HL-60/S4 treated with phorbol 12-myristate 13-acetate at 8.2 ng/mL for 4 days and 3 days (cell line): ENCODE results near the gene METRN.
"Not testable (repeated sequence)": the region's sequence is repeated elsewhere in the genome, so short reads cannot be mapped to it uniquely, and the experiment has no call there.

Experiments
- in situ Hi-C: fragments of 300-500 bp; cut with MboI; formaldehyde crosslinking; loops from 2 replicates; pipeline ENCODE4 v1.15.0; 2022; ENCODE audit warnings: low sequenced_read_pairs

METRN gene

DNA sequence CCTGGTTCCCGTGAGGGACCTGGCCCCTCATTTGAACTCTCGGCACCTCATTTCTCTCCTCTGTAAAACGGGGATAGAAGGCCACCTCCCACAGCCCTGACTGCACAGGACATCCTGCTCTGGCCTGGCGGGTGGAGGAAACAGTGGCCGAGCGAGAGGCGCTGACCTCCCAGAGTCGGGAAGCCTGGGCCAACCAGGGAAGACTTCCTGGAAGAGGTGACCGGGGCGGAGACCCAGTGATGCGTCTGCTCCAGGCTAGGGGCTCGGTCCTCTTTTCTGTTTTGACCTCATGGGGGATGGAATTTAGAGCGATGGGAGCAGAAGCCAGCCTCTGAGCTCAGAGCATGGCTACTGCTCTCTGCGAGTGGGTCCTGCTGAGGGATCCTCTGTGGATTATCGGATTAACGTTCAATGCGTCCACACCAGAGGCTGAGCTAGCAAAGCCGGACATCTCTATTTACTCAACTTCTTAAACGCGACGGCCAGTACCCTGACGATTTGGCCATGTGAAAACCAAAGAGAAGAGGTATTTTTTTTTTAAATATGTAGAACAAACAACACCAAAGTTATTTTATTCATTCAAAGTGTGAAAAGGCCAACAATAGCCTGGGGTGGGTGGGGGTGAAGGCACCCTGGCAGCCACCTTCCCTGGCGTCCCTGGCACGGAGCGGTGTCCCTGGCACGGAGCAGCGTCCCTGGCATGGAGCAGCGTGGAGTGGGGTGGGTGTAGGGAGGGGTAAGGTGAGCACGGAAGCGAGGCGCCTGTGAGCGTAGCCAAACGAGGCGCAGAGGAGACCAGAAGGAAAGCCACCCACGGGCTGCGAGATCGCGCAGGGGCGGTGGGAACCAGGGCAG, 36.5 kb downstream of the METRN start:
- in situ Hi-C loops, result no loop called here

DNA sequence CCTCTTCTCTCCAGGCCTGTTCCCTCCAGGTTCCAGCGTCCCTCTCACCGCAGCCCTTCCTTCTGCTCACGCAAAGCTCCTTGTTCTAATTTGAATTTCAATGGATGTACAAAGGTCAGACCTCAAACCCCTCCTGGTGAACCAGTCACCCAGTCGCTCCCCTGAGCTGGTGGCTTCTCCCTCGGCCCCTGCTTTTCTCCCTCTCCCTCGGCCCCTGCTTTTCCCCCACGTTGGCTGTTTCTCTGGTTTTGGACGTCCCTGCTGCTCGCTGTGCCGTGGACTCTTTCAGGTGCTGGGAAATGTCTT, 37.0 kb downstream of the METRN start:
- in situ Hi-C loops, result no loop called here

DNA sequence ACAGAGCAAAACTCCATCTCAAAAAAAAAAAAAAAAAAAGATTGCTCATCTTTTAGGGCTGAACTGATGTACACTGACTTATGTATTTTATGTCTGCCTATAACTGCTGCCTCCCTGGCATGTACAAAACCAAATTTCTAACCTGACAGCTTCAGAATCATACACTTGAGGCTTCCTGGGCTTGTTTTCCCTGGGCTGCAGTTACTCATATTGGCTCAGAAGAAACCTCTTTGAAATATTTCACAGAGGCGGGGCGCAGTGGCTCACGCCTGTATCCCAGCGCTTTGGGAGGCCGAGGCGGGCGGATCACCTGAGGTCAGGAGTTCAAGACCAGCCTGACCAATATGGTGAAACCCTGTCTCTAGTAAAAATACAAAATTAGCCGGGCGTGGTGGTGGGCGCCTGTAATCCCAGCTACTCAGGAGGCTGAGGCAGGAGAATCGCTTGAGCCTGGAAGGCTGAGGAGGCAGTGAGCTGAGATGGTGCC, 39.2 kb downstream of the METRN start:
- in situ Hi-C loops, result not testable (repeated sequence)

DNA sequence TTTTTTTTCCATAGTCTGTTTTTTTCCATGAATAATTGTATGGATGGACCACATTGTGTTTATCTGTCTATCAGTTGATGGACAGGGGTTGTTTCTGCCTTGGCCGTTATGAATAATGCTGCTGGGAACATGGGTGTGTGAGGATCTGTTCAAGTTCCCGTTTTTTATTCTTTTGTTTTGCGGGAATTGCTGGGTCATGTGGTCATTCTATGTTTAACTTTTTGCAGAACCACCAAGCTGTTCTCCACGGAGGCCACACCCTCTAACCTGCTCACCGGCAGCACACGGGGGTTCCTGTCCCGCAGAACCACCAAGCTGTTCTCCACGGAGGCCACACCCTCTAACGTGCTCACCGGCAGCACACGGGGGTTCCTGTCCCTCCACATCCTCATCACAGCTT, 39.7 kb downstream of the METRN start:
- in situ Hi-C loops, result no loop called here

DNA sequence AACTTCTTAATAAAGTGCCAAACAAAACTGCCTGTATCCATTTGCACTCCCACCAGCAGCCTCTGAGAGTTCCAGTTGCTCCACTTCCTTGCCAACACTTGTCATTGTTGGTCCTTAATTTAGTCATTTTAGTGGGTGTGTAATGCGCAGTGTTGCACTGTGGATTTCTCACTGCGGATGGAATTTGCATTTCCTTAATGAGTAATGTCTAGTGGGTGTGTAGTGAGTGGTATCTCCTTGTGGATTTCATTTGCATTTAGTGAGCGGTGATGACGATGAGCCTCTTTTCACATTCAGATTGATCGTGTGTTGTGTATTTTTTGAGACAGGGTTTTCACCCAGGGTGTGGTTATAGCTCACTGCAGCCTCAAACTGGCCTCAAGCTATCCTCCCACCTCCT, 41.5 kb downstream of the METRN start:
- in situ Hi-C loops, result no loop called here

DNA sequence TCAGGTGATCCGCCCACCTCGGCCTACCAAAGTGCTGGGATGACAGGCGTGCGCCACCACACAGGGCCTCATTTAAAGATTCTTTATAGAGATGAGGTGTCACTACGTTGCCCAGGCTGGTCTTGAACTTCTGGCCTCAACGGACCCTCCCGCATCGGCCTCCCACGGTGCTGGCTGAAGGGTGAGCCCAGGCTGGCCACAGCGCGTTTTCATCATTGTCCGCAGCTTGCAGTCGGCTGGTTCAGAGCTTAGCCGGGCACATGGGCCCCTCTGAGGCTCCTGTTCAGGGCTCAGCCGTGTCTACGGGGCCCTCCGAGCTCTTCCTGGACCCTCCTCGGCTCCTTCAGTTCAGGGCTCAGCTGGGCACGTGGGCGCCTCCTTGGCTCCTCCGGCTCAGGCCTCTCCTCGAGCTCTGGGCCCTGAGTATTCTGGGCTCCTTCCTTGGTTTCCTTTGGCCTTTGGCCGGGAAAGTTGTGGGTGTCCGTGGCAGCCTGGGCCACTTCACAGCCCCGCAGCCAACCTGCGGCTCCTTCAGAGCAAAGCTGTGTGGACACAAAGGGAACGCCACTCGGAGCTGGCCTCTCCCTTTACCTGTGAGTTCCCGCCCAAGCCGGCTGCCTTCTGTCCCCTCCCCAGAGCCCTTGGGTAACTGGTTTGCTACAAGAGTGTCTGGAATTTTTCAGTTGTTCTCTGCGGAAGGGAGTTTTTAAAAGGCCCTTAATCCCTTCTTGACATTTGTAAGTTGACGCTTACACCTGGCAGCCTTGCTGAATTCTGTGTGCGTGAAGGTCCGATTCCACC, 44.4 kb downstream of the METRN start:
- in situ Hi-C loops, result no loop called here

DNA sequence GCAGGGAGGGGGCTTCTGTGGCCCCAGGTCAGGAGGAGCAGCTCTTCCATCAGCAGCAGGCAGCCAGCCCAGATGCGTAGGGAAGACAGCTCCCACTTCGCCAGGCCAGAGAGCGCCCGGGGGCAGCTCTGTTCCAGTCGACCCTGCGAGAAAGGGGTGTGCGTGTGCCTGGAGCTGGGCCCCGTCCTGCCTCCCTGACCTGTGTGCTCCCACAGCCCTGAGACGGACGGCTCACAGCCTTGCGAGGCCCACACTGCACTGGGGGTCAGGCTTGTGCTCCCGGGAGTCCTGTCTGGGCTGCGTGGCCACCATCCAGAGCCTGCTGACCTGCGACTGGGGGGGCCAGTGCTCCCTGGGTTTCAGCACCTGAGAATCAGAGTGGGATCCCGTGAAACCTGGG, 45.1 kb downstream of the METRN start:
- in situ Hi-C loops, result no loop called here

DNA sequence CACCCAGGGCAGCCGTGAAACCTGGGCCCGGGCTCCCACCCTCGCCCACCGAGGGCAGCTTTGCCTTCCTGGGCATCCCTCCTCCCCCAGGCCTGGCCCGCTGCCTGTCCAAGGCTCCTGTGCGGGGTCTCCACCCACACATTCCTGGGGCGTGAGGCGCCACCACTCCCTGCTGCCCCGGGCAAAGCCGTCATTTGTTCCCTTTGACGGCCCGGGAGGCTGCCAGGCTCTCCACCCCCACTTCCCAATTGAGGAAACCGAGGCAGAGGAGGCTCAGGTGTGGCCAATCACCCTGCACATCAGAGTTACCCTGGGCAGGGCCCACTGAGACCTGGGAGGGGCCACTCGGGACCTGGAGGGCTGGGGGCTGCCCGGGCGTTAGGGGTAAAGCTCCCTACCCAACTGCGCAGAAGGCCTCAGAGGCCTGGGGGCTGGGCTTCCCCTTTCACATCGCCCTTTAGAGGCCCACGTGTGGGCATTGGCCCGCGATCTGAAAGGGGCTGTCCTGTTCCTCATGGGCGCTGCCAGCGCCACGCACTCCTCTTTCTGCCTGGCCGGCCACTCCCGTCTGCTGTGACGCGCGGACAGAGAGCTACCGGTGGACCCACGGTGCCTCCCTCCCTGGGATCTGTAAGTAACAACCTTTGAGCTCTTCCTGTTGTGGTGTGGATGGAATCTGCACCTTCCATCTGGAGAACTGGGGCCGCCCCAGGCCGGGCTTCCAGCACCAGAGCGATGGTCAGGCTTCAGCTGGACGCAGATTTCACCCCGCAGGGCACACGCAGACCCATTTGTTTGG, 45.8 kb downstream of the METRN start, which contains the start of gene MSLN:
MSLN (plus strand) TSS at position 190 of the 799 bp plus-strand sequence. CDS start 1,947 bp downstream, outside the sequence.
- in situ Hi-C loops, result no loop called here

DNA sequence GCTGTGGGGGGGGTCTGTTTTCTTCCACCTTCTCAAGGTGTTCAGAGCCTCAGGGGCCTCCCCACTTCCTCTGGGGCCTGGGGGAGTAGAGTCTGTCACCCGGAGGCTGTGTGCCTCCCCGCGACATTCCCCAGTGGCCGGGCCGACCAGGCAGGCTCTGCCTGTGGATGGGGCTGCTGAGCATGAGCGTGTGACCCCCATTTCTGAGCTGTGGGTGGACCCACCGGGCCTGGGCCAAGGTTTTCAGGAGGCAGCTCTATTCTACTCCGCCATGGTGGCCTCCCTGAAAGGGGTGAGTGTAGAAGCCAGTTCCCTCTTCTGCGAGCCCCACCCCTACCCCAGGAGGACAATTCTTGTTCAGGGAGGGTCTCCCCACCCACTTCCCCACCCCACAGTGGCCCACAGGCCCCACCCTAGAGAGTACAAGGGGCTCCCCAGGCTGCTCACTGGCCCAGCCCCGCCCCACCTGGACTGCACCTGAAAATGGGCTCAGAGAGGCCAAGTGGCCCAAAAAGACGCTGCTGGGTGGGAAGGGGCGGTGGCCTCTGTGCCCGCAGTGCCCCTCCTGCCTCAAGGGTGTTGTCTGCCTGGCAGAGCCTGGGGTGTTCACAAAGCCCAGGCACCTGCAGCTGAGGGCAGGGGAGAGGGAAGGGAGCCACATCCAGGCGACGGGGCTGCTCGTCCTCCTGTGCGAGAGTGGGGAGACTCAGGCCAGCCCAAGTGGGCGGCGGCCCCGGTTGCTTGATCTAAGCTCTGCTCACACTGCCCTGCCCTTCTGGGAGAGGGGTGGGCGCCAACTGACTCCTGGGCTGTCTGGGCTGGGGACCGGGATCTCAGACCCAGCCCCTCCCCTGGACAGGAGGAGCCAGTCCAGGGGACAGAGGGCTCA, 47.0 kb downstream of the METRN start:
- in situ Hi-C loops, result no loop called here

DNA sequence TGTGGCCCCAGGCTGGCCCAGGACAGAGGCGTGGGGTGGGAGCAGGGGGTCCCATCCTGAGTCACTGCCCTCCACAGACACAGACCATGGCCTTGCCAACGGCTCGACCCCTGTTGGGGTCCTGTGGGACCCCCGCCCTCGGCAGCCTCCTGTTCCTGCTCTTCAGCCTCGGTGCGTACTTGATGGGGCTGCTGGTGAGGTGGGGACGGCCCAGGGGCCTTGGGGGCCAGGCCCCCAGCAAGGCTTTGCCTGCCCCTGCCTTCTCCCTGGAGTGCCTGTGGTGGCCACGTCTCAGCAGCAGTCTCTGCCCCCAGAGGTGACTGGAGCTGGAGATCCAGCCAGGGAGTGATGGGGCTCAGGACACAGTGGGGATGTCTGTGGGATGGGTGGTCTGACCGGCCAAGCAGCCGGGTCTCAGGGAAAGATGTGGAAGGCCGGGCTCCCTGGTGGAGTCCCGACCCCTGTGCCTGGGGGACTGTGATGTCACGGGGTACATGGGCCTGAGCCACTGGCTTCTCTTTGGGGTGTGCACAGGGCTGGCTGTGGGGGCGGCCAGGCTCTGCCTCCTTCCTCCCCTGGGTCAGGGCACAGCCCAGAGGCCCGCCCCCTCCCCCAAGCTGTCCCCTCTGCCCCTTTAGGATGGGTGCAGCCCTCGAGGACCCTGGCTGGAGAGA, 47.8 kb downstream of the METRN start:
- in situ Hi-C loops, result no loop called here

DNA sequence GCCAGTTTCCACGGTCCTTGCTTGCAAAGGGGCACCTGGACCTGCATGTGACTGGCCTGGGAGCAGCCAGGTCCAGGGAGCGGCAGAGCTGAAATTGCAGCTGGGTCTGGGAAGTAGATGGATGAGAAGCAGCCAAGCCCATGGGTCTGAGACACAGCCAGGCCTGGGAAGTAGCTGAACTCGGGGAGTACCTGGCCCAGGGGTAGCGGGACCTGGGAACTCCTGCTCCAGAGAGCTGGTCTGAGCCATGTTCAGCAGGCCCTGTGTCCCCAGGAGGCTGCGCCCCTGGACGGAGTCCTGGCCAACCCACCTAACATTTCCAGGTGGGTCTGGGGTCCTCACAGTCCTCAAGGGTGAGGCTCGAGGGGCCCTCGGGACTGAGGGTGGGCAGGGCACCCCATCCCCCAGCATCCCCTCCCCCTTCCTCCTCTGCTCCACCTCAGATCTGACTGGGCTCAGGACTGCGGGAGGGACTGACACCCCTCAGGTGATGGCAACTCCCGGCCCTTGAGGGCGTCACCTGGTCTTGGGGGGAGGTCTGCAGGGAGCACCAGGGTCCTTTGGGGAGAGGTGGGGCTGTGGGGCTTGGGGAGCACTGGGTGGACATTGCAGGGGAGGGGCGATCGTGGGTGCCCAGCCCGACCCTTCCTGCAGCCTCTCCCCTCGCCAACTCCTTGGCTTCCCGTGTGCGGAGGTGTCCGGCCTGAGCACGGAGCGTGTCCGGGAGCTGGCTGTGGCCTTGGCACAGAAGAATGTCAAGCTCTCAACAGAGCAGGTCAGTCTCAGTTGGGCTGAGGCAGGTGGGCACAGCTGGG, 48.7 kb downstream of the METRN start:
- in situ Hi-C loops, result no loop called here

DNA sequence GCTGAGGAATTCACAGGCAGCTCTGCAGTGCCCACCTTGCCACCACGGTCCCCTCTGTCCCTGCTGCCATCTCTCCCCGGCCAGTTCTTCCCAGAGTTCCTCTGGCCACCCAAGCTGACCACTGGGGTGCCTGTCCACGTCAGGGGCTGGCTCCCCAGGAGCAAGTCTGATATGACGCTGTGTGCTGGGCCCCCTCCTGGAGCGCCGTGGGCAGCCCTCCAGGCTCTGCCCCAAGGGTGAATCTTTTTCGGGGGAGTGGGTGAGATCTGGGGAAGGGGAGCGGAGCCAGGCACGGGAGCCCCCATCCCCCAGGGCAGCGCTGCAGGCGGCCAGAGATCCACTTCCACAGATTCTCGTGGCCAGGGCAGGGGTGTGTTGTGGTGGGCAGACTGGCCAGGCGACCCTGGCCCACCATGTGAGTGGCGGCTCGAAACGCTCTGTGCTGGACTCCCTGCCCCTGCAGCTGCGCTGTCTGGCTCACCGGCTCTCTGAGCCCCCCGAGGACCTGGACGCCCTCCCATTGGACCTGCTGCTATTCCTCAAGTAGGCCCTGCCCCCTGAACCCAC, 49.3 kb downstream of the METRN start:
- in situ Hi-C loops, result no loop called here

DNA sequence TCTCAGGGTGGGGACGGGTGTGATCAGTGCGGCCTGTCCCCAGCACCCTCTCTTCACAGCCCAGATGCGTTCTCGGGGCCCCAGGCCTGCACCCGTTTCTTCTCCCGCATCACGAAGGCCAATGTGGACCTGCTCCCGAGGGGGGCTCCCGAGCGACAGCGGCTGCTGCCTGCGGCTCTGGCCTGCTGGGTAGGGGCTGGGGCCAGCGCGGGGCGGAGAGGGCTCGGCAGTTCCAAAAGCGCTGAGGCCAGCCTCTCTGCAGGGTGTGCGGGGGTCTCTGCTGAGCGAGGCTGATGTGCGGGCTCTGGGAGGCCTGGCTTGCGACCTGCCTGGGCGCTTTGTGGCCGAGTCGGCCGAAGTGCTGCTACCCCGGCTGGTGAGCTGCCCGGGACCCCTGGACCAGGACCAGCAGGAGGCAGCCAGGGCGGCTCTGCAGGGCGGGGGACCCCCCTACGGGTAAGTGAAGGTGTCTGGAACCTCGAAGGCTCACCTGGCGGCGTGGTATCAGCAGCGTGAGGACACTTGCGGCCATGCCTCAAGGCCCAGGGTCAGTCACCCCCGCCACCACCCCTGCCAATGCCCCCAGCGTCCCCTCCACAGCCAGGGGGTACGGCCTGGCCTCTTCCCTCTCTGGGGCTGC, 50.0 kb downstream of the METRN start:
- in situ Hi-C loops, result no loop called here

DNA sequence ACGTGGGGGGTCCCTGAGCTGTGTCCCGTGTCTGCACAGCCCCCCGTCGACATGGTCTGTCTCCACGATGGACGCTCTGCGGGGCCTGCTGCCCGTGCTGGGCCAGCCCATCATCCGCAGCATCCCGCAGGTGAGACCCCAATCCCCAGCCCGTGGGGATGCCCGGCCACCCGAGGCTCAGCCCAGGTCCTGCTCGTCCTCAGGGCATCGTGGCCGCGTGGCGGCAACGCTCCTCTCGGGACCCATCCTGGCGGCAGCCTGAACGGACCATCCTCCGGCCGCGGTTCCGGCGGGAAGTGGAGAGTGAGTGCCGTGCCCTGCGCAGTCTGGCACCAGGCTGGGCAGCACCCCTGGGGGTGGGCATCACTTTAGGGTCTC, 50.6 kb downstream of the METRN start:
- in situ Hi-C loops, result no loop called here

DNA sequence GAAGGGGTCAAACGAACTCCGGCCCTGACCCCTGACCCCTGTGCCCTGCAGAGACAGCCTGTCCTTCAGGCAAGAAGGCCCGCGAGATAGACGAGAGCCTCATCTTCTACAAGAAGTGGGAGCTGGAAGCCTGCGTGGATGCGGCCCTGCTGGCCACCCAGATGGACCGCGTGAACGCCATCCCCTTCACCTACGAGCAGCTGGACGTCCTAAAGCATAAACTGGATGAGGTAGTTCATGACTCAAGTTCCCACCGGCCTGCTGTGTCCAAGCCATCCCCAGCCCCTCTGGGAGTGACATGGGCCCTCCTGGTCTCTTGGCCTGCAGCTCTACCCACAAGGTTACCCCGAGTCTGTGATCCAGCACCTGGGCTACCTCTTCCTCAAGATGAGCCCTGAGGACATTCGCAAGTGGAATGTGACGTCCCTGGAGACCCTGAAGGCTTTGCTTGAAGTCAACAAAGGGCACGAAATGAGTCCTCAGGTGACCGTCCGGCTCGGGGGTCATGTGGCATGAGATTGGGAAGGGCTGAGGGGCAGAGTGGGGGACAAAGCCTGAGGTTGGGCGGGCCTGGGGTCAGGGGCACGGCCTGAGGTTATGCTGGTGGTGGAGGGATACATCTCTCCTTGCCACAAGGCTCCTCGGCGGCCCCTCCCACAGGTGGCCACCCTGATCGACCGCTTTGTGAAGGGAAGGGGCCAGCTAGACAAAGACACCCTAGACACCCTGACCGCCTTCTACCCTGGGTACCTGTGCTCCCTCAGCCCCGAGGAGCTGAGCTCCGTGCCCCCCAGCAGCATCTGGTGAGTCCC, 51.3 kb downstream of the METRN start:
- in situ Hi-C loops, result no loop called here

DNA sequence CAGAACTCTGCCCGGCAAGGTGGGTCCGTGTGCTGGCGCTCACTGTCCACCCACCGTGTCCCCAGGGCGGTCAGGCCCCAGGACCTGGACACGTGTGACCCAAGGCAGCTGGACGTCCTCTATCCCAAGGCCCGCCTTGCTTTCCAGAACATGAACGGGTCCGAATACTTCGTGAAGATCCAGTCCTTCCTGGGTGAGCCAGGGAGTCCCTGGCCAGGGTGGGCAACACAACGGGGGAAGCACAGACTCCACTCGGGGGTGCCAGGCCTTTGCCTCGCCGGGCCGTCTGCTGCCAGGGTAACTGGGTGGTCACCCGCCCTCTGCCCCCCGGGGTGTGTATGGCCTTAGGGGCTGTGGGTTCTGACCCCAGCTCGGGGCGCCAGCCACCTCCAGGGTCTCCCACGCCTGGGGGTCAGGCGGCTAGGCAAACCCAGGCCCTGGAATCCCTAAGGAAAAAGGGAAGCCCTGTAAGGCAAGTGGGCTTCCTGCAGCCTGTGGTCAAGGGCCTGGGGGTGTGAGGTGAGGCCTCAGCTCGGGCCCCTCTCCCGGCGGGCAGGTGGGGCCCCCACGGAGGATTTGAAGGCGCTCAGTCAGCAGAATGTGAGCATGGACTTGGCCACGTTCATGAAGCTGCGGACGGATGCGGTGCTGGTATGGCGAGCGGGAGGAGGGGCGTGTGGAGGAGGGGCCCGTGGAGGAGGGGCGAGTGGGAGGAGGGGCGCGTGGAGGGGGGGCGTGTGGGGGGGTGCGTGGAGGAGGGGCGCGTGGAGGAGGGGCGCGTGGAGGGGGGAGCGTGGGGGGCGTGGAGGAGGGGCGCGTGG, 52.1 kb downstream of the METRN start:
- in situ Hi-C loops, result no loop called here
